NCI-H2081 (cell line): ENCODE data around the gene RBMS3.
A peak's percentile ranks its signal among the peaks of the same experiment; 100 is the strongest.

Experiments
- DNase-seq, 2 experiments: peaks; one replicate each; lab custom pipeline; 2025; lab: John Stamatoyannopoulos, UW

RBMS3 gene

DNA sequence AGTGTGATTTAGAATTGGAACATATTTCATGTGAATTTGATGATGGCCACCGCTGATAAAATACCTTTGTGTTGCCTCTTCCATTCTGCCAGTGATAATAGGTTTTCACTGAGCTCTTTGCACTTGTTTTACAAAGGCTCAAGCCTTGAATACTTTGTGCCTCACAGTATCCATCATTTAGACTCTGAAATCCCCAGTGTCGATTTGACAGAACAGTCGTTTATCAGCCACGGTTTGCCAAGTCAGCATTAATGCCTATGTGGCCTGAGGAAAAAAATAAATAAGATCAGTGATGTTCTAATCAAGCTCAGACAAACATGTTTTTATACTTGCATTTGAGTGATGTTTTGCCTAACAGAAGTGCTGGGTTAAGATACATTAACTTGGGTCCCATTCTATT is 399.1 kb downstream of the RBMS3 start:
- no peak for DNase-seq

- DNase-seq = no peak
Observed at GRCh38 chr3:29683018-29683993, 402.4 kb downstream of the RBMS3 start.

- DNase-seq = no peak
Observed at GRCh38 chr3:29686889-29687592, 406.2 kb downstream of the RBMS3 start.

GRCh38 chr3:29690686-29691353 is 409.9 kb downstream of the RBMS3 start:
- DNase-seq = no peak

DNA sequence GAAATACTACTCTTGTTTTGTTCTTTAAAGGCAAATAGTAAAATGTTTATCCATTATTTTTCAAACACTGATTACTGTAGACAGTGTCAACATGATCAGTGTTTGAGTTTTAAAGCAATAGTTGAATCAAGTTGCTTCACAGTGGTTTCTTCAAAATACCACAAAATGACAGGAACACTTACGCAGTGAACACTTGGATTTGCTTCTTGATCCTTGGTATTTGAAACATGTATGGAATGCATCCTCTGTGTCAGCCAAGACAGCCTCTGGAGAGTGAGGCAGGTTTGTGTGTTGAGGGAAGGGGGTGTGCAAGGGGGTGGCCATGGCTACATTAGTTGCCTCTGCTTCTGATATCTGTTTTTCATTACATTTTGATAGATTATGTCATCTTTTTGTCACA is 413.0 kb downstream of the RBMS3 start:
- DNase-seq = no peak

DNA sequence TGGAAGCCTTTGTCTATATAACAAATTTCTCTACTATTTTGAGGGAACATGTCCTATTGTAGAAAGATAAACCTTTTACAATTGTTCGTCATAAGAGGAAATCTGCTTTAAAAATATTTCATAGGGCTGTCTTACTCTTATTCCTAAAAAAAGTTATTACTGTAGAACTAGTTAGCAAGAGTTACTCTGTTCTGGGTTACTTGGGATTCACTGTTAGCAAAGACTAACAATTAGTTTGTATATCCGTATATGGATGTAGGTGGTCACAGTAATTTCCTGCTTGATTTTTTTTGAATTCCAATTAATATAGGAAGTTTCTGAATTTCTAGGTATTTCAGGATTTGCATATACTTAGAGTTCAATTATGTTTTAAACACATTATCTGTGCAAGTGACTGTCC is 413.5 kb downstream of the RBMS3 start:
- DNase-seq = no peak

DNA sequence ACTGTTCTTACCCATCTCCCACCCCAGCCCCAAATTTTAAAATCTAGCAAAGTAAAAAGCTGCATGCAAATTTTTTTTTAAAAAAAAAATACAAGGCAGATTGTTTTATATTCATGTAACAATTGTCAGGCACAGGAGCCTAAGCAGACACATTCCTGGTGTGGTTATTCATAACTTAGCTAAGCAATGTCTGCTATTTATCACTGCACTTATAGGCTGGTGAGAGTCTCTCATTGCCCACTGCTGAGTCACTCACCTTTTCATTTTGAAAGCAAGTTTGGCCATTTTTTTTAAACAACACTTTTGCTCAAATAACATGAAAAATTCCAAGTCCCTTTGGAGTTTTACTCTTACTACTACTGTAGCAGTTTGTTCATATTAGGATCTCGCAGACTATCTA is 413.9 kb downstream of the RBMS3 start:
- DNase-seq = no peak

DNA sequence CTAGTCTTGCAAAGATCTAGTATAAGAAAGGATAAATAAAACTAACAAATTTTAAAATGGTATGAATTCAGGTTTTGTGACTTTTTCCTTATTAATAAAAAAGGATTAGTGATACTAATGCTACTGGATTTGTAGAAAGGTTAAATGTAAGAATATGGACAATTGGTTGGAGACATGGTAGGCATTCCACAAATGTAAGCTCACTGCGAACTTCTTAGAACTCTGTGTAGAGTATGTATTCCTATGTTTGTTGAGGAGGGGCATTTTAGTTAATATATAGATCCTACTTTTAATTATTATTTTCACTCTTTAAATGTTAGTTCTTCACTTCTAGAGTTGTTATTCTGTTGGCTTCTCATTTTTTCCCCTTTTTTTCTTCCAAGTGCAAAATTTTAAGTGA is 414.3 kb downstream of the RBMS3 start:
- no peak for DNase-seq

- no peak for DNase-seq
Observed at GRCh38 chr3:29695643-29696198, 414.9 kb downstream of the RBMS3 start.

GRCh38 chr3:29696311-29696710 is 415.4 kb downstream of the RBMS3 start:
- no peak for DNase-seq

DNA sequence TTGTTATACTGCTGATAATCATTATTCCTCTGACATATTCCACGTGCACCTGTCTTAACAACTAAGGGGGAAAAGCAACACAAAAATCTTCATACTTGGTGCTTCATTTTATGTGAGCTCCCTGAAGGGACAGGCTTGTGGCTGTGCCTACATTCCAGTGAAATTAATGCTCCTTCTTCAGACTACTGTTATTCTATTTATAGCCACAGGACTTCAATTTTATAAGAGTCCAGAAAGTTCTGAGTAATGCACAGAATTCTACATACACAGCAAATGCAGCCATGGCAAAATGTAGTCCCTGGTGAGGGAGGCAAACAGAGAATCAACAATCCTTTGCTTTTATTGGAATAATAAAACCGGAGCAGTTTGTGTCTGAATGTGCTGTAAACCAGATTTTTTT is 417.1 kb downstream of the RBMS3 start:
- no peak for DNase-seq

GRCh38 chr3:29700256-29700655 is 419.4 kb downstream of the RBMS3 start:
- DNase-seq = no peak

DNA sequence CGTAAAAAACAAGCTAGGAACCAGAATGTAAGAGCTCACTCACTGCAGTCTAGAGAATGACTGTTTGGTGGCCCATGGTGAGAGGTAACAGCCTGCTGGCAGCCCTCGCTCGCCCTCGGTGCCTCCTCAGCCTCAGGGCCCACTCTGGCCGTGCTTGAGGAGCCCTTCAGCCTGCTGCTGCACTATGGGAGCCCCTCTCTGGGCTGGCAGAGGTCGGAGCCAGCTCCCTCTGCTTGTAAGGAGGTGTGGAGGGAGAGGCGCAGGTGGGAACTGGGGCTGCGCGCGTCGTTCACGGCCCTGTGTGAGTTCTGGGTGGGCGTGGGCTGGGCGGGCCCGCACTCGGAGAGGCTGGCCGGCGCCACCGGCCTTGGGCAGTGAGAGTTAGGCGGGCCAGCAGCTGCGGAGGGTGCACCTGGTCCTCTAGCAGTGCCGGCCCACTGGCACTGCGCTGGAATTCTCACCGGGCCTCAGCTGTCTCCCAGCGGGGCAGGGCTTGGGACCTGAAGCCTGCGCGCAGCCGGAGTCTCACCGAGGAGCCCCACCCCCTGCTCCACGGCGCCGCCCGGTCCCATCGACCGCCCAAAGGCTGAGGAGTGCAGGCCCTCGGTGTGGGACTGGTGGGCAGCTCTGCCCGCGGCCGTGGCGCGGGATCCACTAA is 420.6 kb downstream of the RBMS3 start:
- no peak for DNase-seq

GRCh38 chr3:29705906-29706844 is 425.3 kb downstream of the RBMS3 start:
- DNase-seq = peak; percentile 16 to 44

GRCh38 chr3:29708884-29709283 is 428.0 kb downstream of the RBMS3 start:
- DNase-seq = no peak

DNA sequence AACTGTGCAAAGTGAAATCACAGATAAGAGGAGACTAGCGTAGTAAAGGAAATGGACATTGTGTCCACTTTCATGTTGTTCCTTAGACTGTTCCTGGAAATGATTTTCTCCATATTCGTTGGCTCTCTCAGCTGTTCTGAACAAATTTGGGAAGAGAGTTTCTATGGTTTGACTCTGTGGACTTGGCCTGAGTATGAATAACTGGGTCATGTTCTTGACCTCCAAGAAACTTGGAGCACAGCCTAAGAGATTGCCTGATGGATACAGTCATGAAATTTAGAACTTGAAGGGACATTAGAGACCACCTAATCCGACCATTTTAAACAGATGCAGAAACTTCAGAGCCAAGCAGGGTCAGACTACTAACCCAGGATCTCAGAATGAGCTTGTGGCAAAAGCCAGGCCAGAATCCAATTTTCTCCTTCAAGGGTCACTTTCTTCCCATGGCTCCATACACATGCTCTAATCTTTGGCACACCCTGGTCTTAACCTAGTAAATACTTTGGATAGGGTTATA is 430.4 kb downstream of the RBMS3 start:
- no peak for DNase-seq

DNA sequence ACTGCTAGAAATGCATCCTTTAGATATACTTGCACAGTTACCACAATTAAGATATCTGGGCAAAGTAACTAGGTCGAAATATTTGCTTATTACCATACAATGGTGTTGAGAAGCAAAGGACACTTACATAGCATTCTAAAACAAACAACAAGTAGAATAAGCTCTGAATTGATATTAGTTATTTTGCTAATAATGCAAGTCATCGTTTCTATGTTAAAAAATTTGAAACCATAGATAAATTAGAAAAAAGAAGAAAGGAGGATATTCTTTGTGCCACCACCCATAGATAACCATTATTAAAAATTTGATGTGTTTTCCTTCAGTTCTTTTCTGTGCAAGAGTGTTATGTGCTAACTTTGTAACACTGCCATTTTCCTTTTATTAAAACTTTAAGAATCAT is 435.3 kb downstream of the RBMS3 start:
- DNase-seq = no peak

GRCh38 chr3:29718661-29719065 is 437.8 kb downstream of the RBMS3 start:
- no peak for DNase-seq

DNA sequence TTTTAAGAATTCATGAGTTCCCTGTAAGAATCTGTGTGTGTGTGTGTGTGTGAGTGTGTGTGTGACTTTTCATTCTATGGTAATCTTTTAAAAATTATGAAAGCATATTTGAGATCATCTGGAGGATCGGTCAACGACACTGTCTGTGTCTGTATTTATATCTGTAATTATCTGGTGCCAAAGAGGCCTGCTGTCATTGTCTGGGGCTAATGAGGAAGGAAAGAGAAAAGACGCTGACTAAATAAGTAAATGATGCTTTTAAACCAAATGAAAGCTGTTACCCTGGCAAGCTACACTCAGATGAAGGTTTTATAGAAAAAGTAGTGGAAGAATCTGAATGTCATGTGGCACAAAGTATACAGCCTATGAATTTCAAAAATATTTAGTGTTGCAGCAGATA is 439.8 kb downstream of the RBMS3 start:
- DNase-seq = no peak

- no peak for DNase-seq
Observed at GRCh38 chr3:29721789-29722188, 440.9 kb downstream of the RBMS3 start.
